NCI-H460 (cell line): ENCODE data around the gene CCL19. TPM values are rescaled to one million over a fixed set of nuclear protein-coding genes. Genes with fewer than 3 reads are reported as not detected.

ENCODE experiments used
- DNase-seq: peaks from one replicate; pipeline ENCODE4 v3.0.0-alpha.2; 2016; ENCODE audit warnings: low read depth; ENCODE audit errors: extremely low read depth
- total RNA-seq: library from RNA; depleted of rRNA; stranded (reverse); fragments of >200 nt; shearing (Covaris generic); gene quantifications from 2 replicates; pipeline ENCODE4 v1.2.3, GENCODE V29; 2014

The CCL19 gene
- total RNA-seq, 1 experiment from 2014 or later = not detected

- peak; percentile 80 for DNase-seq
These were observed 26.6 kb downstream of the CCL19 start for GRCh38 chr9:34664281-34665066.

GRCh38 chr9:34663303-34663605, 27.8 kb downstream of the CCL19 start:
- no peak for DNase-seq

GRCh38 chr9:34662526-34663302, 28.4 kb downstream of the CCL19 start, which contains the start of gene CCL27:
Gene CCL27, minus strand, starts transcription at chr9:34662657. Its CDS starts 24 bp downstream, at chr9:34662633.
- DNase-seq = no peak

- DNase-seq = no peak
These were observed 31.4 kb downstream of the CCL19 start for GRCh38 chr9:34659592-34660253.

DNA sequence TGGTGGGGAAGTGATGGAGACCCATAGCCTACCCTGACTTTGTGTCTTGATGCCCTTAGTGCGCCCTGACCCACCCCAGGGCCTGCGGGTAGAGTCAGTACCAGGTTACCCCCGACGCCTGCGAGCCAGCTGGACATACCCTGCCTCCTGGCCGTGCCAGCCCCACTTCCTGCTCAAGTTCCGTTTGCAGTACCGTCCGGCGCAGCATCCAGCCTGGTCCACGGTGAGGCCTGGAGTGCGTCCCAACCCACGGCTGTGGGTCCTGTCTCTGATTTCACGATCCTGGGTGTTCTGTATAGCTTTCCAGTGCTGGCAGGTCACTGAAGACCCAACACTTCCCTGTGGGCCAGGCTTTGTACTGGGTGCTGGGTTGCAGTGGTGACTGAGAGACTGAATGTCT, 32.6 kb downstream of the CCL19 start:
- no peak for DNase-seq

- no peak for DNase-seq
These were observed 34.1 kb downstream of the CCL19 start for GRCh38 chr9:34656992-34657391.

- DNase-seq = no peak
These were observed 35.7 kb downstream of the CCL19 start for GRCh38 chr9:34655394-34655793.

GRCh38 chr9:34654323-34655051, 36.6 kb downstream of the CCL19 start:
- DNase-seq = no peak

GRCh38 chr9:34653151-34654072, 37.7 kb downstream of the CCL19 start:
- no peak for DNase-seq

DNA sequence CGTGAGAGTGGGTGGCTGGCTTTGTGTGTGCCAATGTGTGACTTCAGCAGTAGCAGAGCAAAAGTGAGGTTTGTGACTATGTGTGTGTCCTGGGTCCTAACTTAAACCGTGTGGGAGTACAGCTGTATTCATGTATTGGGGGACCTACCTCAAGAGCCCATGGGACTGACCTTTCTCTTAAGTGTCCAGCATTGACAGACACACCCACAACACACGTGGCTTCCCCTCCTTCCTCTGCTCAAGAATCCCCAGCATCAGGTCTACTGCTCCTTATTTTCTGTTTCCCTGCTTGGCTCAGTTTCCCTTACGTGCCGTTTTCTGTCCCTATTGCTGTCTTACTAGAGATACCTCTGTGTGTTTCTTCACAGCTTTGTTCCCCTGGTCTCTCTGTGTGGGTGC, 38.5 kb downstream of the CCL19 start:
- DNase-seq = no peak

DNA sequence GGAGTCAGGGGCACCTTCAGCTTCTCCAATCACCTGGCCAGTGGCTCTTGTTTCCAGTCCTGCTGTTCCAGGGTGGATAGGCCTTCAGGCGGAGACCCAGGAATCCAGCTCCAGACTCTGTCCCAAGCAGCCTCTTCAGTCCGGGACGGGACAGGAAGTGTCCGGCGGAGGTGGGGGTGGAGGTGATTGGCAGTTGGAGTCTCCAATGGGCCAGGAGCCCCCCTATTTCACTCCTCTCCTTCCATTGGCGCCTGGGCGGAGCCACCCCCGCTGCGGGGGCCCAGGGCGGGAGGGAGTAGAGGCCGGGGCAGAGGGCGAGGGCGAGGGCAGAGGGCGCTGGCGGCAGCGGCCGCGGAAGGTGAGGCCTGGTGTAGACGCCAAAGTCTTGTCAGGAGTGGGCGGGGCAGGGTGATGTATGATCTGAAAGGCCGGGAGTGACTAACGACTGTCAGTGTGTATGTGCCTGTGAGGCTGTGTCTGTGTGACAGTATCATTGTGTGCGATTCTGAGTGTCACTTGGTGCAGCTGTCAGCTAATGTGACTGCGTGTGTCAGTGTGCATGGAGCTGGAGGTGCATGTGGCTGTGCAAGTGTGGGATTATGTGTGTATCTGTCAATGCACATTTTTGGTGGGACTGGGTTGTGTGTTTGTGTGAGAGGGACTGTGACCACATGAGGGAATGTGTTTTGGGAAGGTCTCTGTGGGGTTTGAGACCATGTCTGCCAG, 39.0 kb downstream of the CCL19 start, which contains the start of gene IL11RA:
Gene IL11RA, plus strand, starts transcription at position 310 of the 726 bp plus-strand sequence. CDS start 3,033 bp downstream, outside the sequence.
- DNase-seq = peak; percentile 75

DNA sequence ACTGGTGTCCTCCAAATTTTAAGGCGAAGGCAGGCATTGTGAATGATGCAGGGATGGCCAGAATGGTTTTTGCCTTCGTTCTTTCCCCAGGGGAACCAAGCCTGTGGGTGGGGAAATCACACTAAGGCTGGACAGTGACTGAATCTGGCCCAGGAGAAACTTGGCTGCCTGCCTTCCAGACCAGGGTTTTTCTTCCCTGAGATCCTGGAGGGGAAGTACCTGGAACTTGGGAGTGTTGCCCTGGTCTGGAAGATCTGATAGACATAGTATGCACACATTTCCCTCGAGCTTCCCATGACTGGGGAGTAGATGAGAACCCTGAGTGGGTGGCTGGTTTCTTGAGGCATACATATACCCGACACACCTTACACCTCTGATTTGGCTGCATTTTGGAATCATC, 39.8 kb downstream of the CCL19 start:
- no peak for DNase-seq

GRCh38 chr9:34650816-34651215, 40.3 kb downstream of the CCL19 start:
- DNase-seq = no peak

DNA sequence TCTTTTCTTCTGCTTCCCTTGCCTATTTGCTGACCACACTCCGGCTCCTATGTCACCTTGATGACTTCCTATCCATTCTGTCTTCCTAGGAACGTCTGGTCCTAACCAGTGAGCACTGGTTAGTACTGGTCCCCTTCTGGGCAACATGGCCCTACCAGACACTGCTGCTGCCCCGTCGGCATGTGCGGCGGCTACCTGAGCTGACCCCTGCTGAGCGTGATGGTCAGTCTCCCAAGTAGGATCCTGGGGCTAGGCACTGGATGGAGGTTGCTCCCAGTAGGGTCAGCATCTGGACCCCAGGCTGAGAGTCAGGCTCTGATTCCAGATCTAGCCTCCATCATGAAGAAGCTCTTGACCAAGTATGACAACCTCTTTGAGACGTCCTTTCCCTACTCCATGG, 42.4 kb downstream of the CCL19 start:
- DNase-seq = no peak

GRCh38 chr9:34647651-34648050, 43.4 kb downstream of the CCL19 start:
- DNase-seq = no peak

DNA sequence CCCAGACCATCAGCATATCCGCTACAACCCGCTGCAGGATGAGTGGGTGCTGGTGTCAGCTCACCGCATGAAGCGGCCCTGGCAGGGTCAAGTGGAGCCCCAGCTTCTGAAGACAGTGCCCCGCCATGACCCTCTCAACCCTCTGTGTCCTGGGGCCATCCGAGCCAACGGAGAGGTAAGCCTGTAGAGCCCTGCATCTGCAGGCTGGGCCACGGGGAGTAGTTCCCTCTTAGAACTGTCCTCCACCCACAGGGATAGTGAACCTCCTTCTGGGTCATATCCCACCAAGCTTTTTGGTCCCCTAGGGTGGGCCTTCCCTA, 44.0 kb downstream of the CCL19 start:
- no peak for DNase-seq

DNA sequence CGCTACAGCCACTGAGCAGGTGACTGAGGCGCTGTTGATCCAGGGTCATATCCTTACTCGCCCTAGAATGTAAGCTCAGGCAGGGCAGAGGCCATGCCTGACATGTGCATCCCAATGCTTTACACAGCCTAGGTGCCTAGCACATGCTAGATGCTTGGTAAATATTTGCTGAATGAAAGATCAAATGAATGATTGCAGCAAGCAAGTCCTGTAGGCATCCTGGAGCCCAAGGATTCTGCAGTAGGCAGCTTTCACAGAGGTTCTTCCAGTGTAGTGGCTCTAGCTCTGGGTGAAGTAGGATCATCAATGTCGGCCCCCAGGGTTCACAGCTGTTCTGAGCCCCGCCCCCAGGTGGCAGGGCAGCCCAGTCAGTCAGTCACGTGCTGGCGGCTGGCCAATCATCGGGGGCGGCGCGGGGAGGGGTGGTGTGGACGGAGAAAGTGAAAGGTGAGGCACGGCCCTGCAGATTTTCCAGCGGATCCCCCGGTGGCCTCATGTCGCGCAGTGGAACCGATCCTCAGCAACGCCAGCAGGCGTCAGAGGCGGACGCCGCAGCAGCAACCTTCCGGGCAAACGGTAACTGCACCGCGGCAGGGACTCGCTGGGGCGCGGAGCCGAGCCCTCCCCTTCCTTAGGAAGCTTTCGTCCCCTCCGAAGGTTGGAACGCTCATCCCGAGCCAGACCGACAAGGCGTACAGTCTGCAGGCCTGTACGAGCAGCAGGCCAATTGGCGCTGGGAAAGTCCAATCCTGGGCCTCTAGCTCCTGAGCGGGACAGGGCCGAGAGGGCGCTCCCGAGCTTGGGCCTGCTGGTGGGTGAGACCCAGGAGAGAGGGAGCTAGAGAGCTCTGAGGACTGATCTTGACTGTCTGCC, 44.6 kb downstream of the CCL19 start, which contains the start of gene GALT:
Gene GALT, plus strand, starts transcription at position 465 of the 873 bp plus-strand sequence. Its CDS starts 30 bp downstream, at position 495.
- peak; percentile 78 for DNase-seq

- no peak for DNase-seq
These were observed 46.2 kb downstream of the CCL19 start for GRCh38 chr9:34644766-34645314.
